Upper lobe of left lung (tissue), 4 donors: ENCODE data around the gene RFTN1.

Experiments
- CTCF ChIP-seq, 6 experiments: fragments of 450-650 bp in 4 of 6; fragments of 200-600 bp in 2 of 6; sonication (generic) in 2 of 6; IDR thresholded peaks; one replicate each; pipeline ENCODE4 v1.5.1; 2016 to 2019; ENCODE audit warnings: antibody characterized with exemption in 6 of 6
- EP300 ChIP-seq, 4 donors: sonication (generic); formaldehyde crosslinking; IDR thresholded peaks; one replicate each; pipeline ENCODE4 v1.5.1; 2017; ENCODE audit warnings: antibody characterized with exemption in 4 of 4, control low read depth in 2 of 4
- POLR2A ChIP-seq, 4 donors: fragments of 450-650 bp; IDR thresholded peaks; one replicate each; pipeline ENCODE4 v1.5.1; 2016 to 2017; ENCODE audit warnings: antibody characterized with exemption in 4 of 4, mild to moderate bottlenecking in 2 of 4

GRCh38 chr3:16462679-16463078, 50.8 kb downstream of the RFTN1 start:
- TF ChIP-seq CTCF (IDR thresholded peaks at IDR 0.05) (no peak), POLR2A (IDR thresholded peaks at IDR 0.05) (no peak), EP300 (IDR thresholded peaks at IDR 0.05) (no peak)
